Panc1 (cell line): ENCODE measurements around the gene UGGT2. TPM values are rescaled to one million over a fixed set of nuclear protein-coding genes. Genes with fewer than 3 reads are reported as not detected.

Experiments
- ATAC-seq: fragments of 200-7000 bp; cut with Tn5 transposase; 2 replicates; pipeline ENCODE4 v1.9.1; 2020; ENCODE audit warnings: mild to moderate bottlenecking, moderate library complexity
- BruUV-seq: library from RNA; stranded (reverse); fragments of 400-500 nt; replicated peaks from 2 replicates; lab custom pipeline; 2021; lab: Mats Ljungman, UMichigan
- CTCF ChIA-PET: fragments of 300-600 bp; sonication (Branson Sonifier 250); formaldehyde crosslinking; loops from one replicate; lab custom pipeline; 2022; ENCODE audit warnings: antibody characterized with exemption; lab: Charles Lee
- POLR2A ChIA-PET: fragments of 300-600 bp; sonication (Branson Sonifier 250); formaldehyde crosslinking; loops from one replicate; lab custom pipeline; 2022; ENCODE audit warnings: antibody characterized with exemption; lab: Charles Lee
- DNase-seq: peaks from one replicate; pipeline ENCODE4 v3.0.0-alpha.2; 2010; ENCODE audit warnings: low read depth, low spot score
- H3K27ac ChIP-seq: 2 replicates; pipeline ENCODE4 v1.5.1; 2011; ENCODE audit warnings: mild to moderate bottlenecking, low read length, inconsistent platforms
- H3K27me3 ChIP-seq: fragments of 200-500 bp; sonication (Bioruptor generic); 2 replicates; pipeline ENCODE4 v1.6.0; 2014; ENCODE audit warnings: low read length, inconsistent platforms; ENCODE audit not compliant: control insufficient read depth, insufficient read depth
- H3K36me3 ChIP-seq: fragments of 200-500 bp; sonication (Bioruptor generic); 2 replicates; pipeline ENCODE4 v1.5.1; 2014; ENCODE audit warnings: inconsistent platforms, mild to moderate bottlenecking, low read length, moderate library complexity; ENCODE audit not compliant: control insufficient read depth, insufficient read depth
- H3K4me1 ChIP-seq: 2 replicates; pipeline ENCODE4 v1.5.1; 2011; ENCODE audit warnings: inconsistent platforms, mild to moderate bottlenecking, low read length, moderate library complexity; ENCODE audit not compliant: control insufficient read depth, insufficient read depth
- H3K4me3 ChIP-seq, 2 experiments: 2 replicates each; pipeline ENCODE4 v1.5.1; 2011 to 2012; ENCODE audit warnings: low read depth in 2 of 2, low read length in 2 of 2, mild to moderate bottlenecking in 2 of 2, inconsistent platforms in 1 of 2, moderate library complexity in 1 of 2
- H3K9me3 ChIP-seq: fragments of 200-500 bp; sonication (Bioruptor generic); 2 replicates; pipeline ENCODE4 v1.5.1; 2014; ENCODE audit warnings: low read depth, mild to moderate bottlenecking, inconsistent platforms, low read length, moderate library complexity; ENCODE audit not compliant: control insufficient read depth, insufficient read depth
- CTCF ChIP-seq: fragments of 450-650 bp; IDR thresholded peaks from 2 replicates; pipeline ENCODE4 v1.5.1; 2017; ENCODE audit warnings: mild to moderate bottlenecking
- POLR2AphosphoS5 ChIP-seq: IDR thresholded peaks from 2 replicates; pipeline ENCODE4 v1.6.1; 2012; ENCODE audit warnings: mild to moderate bottlenecking, low read depth, low read length, moderate library complexity
- REST ChIP-seq, 2 experiments: IDR thresholded peaks; 2 replicates each; pipeline ENCODE4 v1.6.1; 2011 to 2012; ENCODE audit warnings: low read depth in 2 of 2, control low read depth in 1 of 2, low read length in 1 of 2, mild to moderate bottlenecking in 1 of 2, moderate library complexity in 1 of 2; ENCODE audit not compliant: insufficient read depth in 1 of 2
- SIN3A ChIP-seq: IDR thresholded peaks from 2 replicates; pipeline ENCODE4 v1.6.1; 2012; ENCODE audit warnings: low read depth, mild to moderate bottlenecking, low read length, moderate library complexity, borderline replicate concordance; ENCODE audit not compliant: insufficient read depth
- TCF7L2 ChIP-seq: IDR thresholded peaks from 2 replicates; pipeline ENCODE4 v1.6.1; 2011; ENCODE audit warnings: mild to moderate bottlenecking, low read depth, low read length, inconsistent platforms
- in situ Hi-C: cut with HindIII; loops from 2 replicates; pipeline ENCODE4 v1.10.0; 2016; ENCODE audit warnings: low sequenced_read_pairs, low pct_unique_long_range_greater_than_20kb
- intact Hi-C: fragments of 100-400 bp; cut with micrococcal nuclease; formaldehyde crosslinking; loops from one replicate; pipeline ENCODE4 v1.10.0; 2022; ENCODE audit not compliant: unreplicated experiment
- total RNA-seq: library from RNA; stranded (reverse); gene quantifications from one replicate; pipeline ENCODE4 v1.2.1, GENCODE V29; 2021; ENCODE audit not compliant: unreplicated experiment

UGGT2 gene
- total RNA-seq, 1 experiment from 2014 or later: 22.9 TPM

- POLR2A ChIA-PET: no interaction called here
- Histone ChIP-seq H3K27ac (no peak overlapping the region), H3K36me3 (no peaks in the 10 kb centered on the region), H3K4me3 (no peak overlapping the region), H3K4me1 (no peaks in the 10 kb centered on the region), H3K9me3 (no peaks in the 10 kb centered on the region), H3K27me3 (no peaks in the 10 kb centered on the region)
- CTCF ChIA-PET: no interaction called here
- no peak for ATAC-seq
- in situ Hi-C loops: no loop called here
- BruUV-seq: no TSS peak
- DNase-seq: no peak
- TF ChIP-seq TCF7L2 (no peak), REST (IDR thresholded peaks at IDR 0.05; ENCODE audit: insufficient read depth in 1 of 2, low read depth in 2 of 2, low read length in 1 of 2) (no peak), POLR2AphosphoS5 (no peak), CTCF (no peak), SIN3A (no peak)
- intact Hi-C loops: no loop called here
Measured at GRCh38 chr13:95906999-95907398, 146.2 kb downstream of the UGGT2 start.

- BruUV-seq: no TSS peak
- Histone ChIP-seq H3K27ac (no peak overlapping the region), H3K4me1 (no peaks in the 10 kb centered on the region), H3K36me3 (no peaks in the 10 kb centered on the region), H3K27me3 (no peaks in the 10 kb centered on the region), H3K9me3 (no peaks in the 10 kb centered on the region), H3K4me3 (no peak overlapping the region)
- TF ChIP-seq REST (IDR thresholded peaks at IDR 0.05; ENCODE audit: insufficient read depth in 1 of 2, low read depth in 2 of 2, low read length in 1 of 2) (no peak), SIN3A (no peak), POLR2AphosphoS5 (no peak), CTCF (no peak), TCF7L2 (no peak)
- ATAC-seq (no peak), DNase-seq (no peak)
- in situ Hi-C loops: no loop called here
- CTCF ChIA-PET: no interaction called here
- intact Hi-C loops: no loop called here
- POLR2A ChIA-PET: no interaction called here
Measured at GRCh38 chr13:95903569-95903968, 149.6 kb downstream of the UGGT2 start.
